ENCODE measurements around the gene TBC1D2B.
"Not testable (repeated sequence)": the region's sequence is repeated elsewhere in the genome, so short reads cannot be mapped to it uniquely, and the experiment has no call there.

TBC1D2B gene

DNA sequence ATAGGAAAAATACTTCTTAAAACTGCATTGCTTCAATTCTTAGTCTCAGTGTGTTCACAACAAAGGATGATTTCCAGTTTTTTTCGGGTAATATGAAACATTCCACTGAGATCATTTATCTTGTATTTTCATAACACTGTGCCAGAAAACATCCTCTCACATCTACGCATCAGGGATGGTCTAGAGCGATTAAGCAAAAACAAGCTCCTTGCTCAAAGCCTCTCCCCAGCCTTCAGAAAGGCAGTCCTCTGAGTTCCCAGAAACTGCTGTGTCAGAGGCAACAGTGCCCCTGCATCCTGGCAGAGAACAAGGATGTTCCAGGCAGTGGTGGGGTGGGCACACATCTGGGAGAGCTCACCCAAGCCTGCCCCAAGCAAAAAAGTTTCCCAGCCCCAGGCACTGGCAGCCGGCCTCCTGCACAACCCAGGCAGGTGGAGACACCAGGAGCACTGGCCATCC is 80.8 kb downstream of the TBC1D2B start:
- not testable (repeated sequence) for H3K27me3 Mint-ChIP-seq (ENCODE audit: low read depth, poor library complexity); H3K9me3 Mint-ChIP-seq; H3K36me3 Mint-ChIP-seq (ENCODE audit: low read depth); DNase-seq; H3K4me3 Mint-ChIP-seq; H3K27ac Mint-ChIP-seq; H3K4me1 Mint-ChIP-seq

DNA sequence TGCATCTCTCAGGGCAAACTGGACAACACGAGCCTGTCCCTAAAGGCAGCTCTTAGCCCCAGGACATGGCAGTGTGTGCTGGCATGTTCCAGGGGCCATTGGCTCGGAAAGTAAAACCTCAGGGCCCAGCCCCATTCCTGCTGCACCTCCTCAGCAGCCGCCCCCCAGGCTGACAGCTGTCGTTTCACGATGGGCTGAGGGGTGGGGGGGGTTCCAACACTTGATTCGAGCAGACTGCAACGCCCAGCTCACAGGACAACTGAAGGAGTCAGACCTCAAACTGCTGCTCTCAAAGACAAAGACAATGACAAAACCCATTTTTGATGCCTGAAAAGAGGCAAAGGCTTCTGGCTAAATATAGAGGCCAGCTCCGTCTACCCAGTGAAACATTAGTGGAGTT is 81.3 kb downstream of the TBC1D2B start:
- H3K36me3 Mint-ChIP-seq (ENCODE audit: low read depth); DNase-seq; H3K9me3 Mint-ChIP-seq; H3K4me3 Mint-ChIP-seq; H3K27ac Mint-ChIP-seq; H3K4me1 Mint-ChIP-seq; H3K27me3 Mint-ChIP-seq (ENCODE audit: low read depth, poor library complexity): not testable (repeated sequence)

DNA sequence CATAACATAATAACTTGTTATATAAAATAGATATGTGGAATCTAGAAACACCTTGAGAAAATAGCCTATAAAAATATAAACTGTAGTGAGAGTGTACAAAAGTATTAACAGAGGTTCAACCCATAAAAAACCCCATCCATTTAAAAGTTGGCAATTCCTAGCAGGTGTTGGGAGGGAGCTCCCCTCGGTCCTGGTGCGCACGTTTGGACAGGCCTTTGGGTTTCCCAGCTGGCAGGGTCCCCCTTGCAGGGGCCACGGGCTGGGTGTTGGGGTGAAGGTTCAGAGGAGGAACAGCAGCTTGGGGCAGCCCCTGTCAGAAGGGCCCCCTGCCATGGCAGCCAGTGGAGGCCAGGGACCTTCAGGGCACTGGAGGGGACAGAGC is 82.0 kb downstream of the TBC1D2B start:
- not testable (repeated sequence) for H3K36me3 Mint-ChIP-seq (ENCODE audit: low read depth); H3K9me3 Mint-ChIP-seq; H3K27ac Mint-ChIP-seq; H3K27me3 Mint-ChIP-seq (ENCODE audit: low read depth, poor library complexity); DNase-seq; H3K4me3 Mint-ChIP-seq
- peaks cover 17% of the 10 kb centered on the region for H3K4me1 Mint-ChIP-seq

DNA sequence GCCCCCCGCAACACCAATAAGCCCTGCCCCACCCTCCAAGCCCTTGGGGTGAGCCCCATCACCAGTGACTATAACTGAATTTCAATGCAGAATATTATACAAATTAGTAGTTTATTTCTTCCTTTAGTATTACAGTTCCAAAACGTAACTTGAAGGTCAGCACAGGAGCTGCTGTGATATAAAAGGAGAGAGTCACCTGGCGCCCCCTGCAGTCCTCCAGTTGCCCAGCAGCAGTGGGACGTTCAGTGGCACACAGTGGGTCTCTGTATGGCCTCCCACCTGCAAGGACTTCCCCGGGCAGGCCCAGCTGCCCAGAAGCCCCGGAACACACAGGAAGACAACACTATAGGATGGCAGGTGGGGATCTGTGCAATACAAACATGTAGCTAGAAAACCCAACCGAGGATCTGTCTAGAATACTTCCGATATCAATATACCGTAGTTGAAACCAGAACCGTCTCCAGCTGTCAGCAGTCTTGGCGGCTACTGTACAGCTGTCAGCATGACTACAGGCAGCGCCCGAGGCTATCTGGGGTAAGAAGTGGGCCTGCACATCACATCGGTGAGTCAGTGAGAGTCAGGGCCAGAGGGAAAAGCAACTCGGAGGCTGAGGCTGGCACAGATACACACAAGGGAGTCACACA is 82.5 kb downstream of the TBC1D2B start:
- TF ChIP-seq, protein P1, sequence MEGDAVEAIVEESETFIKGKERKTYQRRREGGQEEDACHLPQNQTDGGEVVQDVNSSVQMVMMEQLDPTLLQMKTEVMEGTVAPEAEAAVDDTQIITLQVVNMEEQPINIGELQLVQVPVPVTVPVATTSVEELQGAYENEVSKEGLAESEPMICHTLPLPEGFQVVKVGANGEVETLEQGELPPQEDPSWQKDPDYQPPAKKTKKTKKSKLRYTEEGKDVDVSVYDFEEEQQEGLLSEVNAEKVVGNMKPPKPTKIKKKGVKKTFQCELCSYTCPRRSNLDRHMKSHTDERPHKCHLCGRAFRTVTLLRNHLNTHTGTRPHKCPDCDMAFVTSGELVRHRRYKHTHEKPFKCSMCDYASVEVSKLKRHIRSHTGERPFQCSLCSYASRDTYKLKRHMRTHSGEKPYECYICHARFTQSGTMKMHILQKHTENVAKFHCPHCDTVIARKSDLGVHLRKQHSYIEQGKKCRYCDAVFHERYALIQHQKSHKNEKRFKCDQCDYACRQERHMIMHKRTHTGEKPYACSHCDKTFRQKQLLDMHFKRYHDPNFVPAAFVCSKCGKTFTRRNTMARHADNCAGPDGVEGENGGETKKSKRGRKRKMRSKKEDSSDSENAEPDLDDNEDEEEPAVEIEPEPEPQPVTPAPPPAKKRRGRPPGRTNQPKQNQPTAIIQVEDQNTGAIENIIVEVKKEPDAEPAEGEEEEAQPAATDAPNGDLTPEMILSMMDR (IDR thresholded peaks at IDR 0.05) = peak; percentile 23
- not testable (repeated sequence) for H3K4me3 Mint-ChIP-seq; H3K9me3 Mint-ChIP-seq; H3K27me3 Mint-ChIP-seq (ENCODE audit: low read depth, poor library complexity); H3K36me3 Mint-ChIP-seq (ENCODE audit: low read depth); DNase-seq; H3K27ac Mint-ChIP-seq
- peaks cover 22% of the 10 kb centered on the region for H3K4me1 Mint-ChIP-seq

DNA sequence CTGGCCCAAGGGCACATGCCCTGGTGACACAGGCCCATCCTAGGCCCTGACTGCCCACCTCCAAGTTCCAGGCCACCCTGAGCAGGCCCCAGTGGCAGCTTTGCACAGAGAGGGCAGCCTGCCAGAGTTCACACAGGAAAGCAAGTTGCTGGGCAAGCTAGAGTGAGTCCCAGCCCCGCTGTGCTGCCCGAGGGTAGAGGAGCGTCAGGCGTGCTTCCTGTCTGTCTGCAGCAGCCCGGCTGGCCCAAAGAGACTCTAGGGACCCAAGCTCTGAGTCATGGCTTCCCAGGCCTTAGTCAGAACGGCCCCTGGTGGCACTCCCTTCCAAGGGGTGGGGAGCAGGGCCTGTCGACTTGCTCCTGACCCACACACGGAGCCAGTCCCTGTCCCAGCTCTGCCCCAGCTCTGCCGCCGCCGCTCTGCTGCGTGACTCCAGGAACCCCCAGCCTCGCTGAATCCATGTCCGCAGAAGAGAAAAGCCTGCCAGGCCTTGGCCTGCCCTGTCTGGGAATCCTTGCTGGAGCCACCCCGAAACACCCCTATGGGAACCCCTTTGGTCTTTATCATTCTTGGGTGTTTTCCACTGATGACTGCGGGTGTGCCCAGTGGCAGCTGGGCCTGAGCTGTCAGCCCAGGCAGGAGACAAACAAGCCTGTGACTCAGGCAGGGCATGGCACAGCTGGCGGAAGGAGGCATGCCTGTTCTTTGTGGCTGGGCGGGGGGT is 83.4 kb downstream of the TBC1D2B start:
- not testable (repeated sequence) for DNase-seq; H3K27ac Mint-ChIP-seq; H3K36me3 Mint-ChIP-seq (ENCODE audit: low read depth); H3K27me3 Mint-ChIP-seq (ENCODE audit: low read depth, poor library complexity); H3K4me3 Mint-ChIP-seq; H3K9me3 Mint-ChIP-seq
- H3K4me1 Mint-ChIP-seq = peaks cover 25% of the 10 kb centered on the region

DNA sequence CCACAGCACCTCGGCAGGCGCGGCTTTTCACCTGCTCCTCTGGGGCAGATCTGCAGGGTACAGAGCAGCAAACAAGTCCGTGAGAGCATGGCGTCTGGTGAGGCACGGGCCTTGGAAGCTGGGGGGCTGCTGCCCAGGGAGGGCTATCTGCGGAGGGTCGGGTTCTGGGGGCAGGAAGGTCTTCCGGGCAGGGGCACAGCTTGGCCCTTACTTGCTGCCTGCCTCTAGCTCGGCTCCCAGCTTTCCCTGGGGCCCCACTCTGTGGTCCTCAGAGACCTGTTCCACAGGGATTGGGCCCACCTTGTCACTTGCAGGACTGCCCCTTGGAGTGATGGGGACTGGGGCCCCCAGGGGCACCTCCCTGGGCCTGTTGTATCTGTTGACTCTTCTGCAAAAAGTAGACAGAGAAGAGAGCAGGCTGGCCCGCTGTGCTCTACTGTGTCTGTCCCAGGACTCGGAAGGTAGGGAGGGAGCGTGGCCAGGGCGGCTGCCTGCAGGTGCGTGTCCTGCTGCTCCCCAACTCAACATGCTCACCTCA is 84.1 kb downstream of the TBC1D2B start:
- DNase-seq = no peak
- H3K27me3 Mint-ChIP-seq (ENCODE audit: low read depth, poor library complexity) = peaks cover 4% of the 10 kb centered on the region
- H3K9me3 Mint-ChIP-seq = no peaks in the 10 kb centered on the region
- H3K4me3 Mint-ChIP-seq = no peak overlapping the region
- peaks cover 30% of the 10 kb centered on the region for H3K4me1 Mint-ChIP-seq
- H3K27ac Mint-ChIP-seq = peak overlapping the region; percentile 54
- TF ChIP-seq, protein P1 (IDR thresholded peaks at IDR 0.05) = no peak
- H3K36me3 Mint-ChIP-seq (ENCODE audit: low read depth) = no peaks in the 10 kb centered on the region

DNA sequence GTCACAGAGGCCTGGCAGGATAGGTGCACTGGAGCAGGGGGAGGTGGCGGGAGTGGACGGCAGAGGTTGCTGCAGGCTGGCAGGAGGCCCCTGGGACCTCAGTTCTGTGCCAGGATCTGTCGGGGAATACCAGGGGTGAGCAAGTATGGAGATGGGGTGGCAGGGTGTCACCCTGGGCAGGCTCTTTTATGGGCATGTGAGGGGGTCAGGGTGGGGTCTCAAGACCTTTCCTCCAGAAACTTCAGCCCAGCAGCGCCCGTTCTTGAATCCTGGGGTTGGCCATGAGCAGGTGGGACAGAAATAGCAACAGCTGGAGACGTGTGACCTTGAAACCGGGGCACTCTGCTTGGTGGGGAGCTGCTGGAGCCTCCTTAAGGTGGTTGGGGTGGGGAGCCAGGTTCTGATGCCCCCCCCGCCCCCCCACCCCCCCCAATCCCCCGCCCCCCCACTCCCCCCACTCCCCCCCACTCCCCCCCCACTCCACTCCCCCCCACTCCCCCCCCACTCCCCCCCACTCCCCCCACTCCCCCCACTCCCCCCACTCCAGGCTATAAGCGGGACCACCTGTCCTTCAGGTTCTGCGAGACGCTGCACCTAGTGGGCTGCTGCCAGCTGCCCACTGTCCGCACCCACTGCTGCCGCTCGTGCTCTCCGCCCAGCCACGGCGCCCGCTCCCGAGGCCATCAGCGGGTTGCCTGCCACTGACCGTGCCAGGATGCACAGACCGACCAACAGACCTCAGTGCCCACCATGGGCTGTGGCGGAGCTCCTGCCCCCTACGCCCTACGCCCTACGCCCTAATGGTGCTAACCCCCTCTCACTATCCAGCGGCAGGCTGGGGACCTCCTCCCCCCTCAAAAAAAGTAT is 84.9 kb downstream of the TBC1D2B start:
- Mint-ChIP-seq H3K4me3 (no peak overlapping the region), H3K36me3 (ENCODE audit: low read depth) (no peaks in the 10 kb centered on the region), H3K4me1 (peaks cover 30% of the 10 kb centered on the region), H3K9me3 (no peaks in the 10 kb centered on the region), H3K27ac (peak overlapping the region; percentile 38), H3K27me3 (ENCODE audit: low read depth, poor library complexity) (peaks cover 4% of the 10 kb centered on the region)
- DNase-seq = no peak
- TF ChIP-seq, protein P1 (IDR thresholded peaks at IDR 0.05) = no peak

DNA sequence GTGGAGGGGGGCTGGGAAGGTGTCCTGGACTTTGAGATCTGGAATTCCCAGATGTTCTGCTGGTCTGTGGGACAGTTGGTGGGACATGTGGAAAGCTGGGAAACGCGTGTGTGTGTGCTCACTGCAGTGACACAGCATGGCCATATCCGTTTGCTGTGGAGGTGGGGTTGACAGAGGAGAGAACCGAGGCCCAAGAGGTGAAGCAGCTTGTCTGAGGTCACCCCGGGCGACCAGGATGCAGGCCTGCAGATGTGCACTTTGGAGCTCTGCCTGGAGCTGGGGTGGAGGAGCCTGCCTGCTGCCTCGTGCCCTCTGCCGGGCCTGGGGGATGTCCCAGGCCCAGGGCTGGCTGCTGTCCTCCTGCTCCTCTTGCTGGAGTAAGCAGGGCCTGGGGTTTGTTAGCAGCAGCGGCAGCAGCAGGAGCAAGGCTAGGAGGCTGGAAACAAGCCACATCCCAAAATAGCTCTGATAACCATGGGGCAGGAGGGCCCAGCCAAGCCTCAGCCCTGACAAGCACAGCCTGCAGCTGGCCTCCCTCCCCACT is 85.8 kb downstream of the TBC1D2B start:
- not testable (repeated sequence) for H3K36me3 Mint-ChIP-seq (ENCODE audit: low read depth)

More for the DNA sequence above, 85.8 kb downstream of the TBC1D2B start:
- peak overlapping the region; percentile 83 for H3K27ac Mint-ChIP-seq
- H3K4me1 Mint-ChIP-seq = peaks cover 30% of the 10 kb centered on the region
- not testable (repeated sequence) for DNase-seq; H3K4me3 Mint-ChIP-seq; H3K9me3 Mint-ChIP-seq; H3K27me3 Mint-ChIP-seq (ENCODE audit: low read depth, poor library complexity)

All from nephron progenitor cell (in vitro differentiated cells).